PFSK-1 (cell line): Measurements from ENCODE around the gene CHMP6.

Experiments
- FOXP2 ChIP-seq: optimal IDR thresholded peaks from 2 replicates; pipeline ENCODE3; 2011; ENCODE audit warnings: borderline replicate concordance, control low read depth, inconsistent platforms; ENCODE audit not compliant: insufficient read depth; ENCODE audit errors: extremely low read length, extremely low read depth
- POLR2AphosphoS5 ChIP-seq: IDR thresholded peaks from 2 replicates; pipeline ENCODE4 v1.6.1; 2012; ENCODE audit warnings: low read depth, mild to moderate bottlenecking, control low read depth, low read length, moderate library complexity
- TAF1 ChIP-seq: IDR thresholded peaks from 2 replicates; pipeline ENCODE4 v1.6.1; 2012; ENCODE audit warnings: low read length, control low read depth, borderline replicate concordance; ENCODE audit not compliant: insufficient read depth

DNA sequence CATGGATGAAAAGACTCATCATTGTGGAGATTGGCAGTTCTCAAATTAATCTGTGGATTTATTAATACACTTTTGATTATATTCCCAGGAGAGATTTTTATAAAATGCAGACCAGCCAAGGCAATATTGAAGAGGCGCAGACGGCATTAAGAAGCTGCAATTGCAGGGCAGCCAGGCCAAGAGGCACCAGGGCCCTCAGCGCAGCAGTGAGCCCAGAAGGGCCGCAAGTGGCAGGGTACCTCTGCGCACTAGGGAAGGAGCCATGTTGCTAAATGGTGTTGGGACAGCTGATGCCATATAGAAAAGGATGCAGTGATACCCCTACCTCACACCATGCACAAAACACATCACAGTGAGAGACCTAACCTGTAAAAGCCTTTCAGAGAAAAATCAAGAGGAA, 36.6 kb upstream of the CHMP6 start:
- TF ChIP-seq POLR2AphosphoS5 (no peak), FOXP2 (no peak), TAF1 (no peak)
